A549 (cell line): ENCODE measurements around the gene PDE7B. TPM values are rescaled to one million over a fixed set of nuclear protein-coding genes. Genes with fewer than 3 reads are reported as not detected.

Experiments used
- ATAC-seq, 2 experiments: fragments of 200-7000 bp in 1 of 2; fragments of >200 bp in 1 of 2; cut with Nextera tagmentation in 1 of 2; cut with Tn5 transposase in 1 of 2; 3 replicates each; pipeline versions ENCODE4 v1.8.0 to v1.9.1; 2018 to 2020; ENCODE audit warnings: mild to moderate bottlenecking in 1 of 2, moderate library complexity in 1 of 2
- CTCF ChIA-PET: fragments of 300-600 bp; sonication (Branson Sonifier 250); formaldehyde crosslinking; extraction: SDS; loops from one replicate; lab custom pipeline; 2021; ENCODE audit warnings: antibody characterized with exemption, inconsistent platforms; lab: Yijun Ruan, JAX
- POLR2A ChIA-PET: fragments of 350-600 bp; formaldehyde crosslinking; extraction: SDS; loops from one replicate; lab custom pipeline; 2021; ENCODE audit warnings: antibody characterized with exemption, inconsistent platforms; lab: Yijun Ruan, JAX
- DNase-seq, 2 experiments: peaks; one replicate each; pipeline versions ENCODE4 v3.0.0 to v3.0.0-alpha.2; 2011 to 2016; ENCODE audit warnings: low read depth in 1 of 2, low spot score in 1 of 2
- FAIRE-seq: peaks from 2 replicates; lab custom pipeline; 2011; peaks lifted over from hg19 to GRCh38; lab: Jason Lieb, UNC
- H3K27ac ChIP-seq, 2 experiments: fragments of >200 bp; sonication (Bioruptor Twin); formaldehyde crosslinking; 3 replicates each; pipeline ENCODE4 v1.5.1; 2016 to 2017
- H3K4me1 ChIP-seq: fragments of >200 bp; sonication (Bioruptor Twin); formaldehyde crosslinking; 3 replicates; pipeline ENCODE4 v1.6.1; 2016
- H3K4me2 ChIP-seq: fragments of >200 bp; sonication (Bioruptor Twin); formaldehyde crosslinking; 3 replicates; pipeline ENCODE4 v1.6.1; 2016
- H3K4me3 ChIP-seq: fragments of >200 bp; sonication (Bioruptor Twin); formaldehyde crosslinking; 3 replicates; pipeline ENCODE4 v1.5.1; 2016
- H3K9me3 ChIP-seq: fragments of >200 bp; sonication (Bioruptor Twin); formaldehyde crosslinking; 3 replicates; pipeline ENCODE4 v1.6.1; 2016
- BCL3 ChIP-seq: fragments of >200 bp; sonication (Bioruptor Twin); formaldehyde crosslinking; IDR thresholded peaks from 3 replicates; pipeline ENCODE4 v1.6.1; 2016
- CBX2 ChIP-seq: fragments of 200-600 bp; sonication (generic); IDR thresholded peaks from 2 replicates; pipeline ENCODE4 v1.6.1; 2016; ENCODE audit warnings: low read depth, mild to moderate bottlenecking, borderline replicate concordance
- CBX8 ChIP-seq: fragments of 200-600 bp; sonication (generic); IDR thresholded peaks from 2 replicates; pipeline ENCODE4 v1.6.1; 2016
- CHD4 ChIP-seq: fragments of 200-600 bp; sonication (generic); IDR thresholded peaks from 2 replicates; pipeline ENCODE4 v1.6.1; 2016; ENCODE audit warnings: antibody characterized with exemption, mild to moderate bottlenecking, borderline replicate concordance
- ELK1 ChIP-seq: fragments of 150-350 bp; IDR thresholded peaks from 2 replicates; pipeline ENCODE4 v1.6.1; 2014; ENCODE audit warnings: low read depth, mild to moderate bottlenecking, low read length
- FOSB ChIP-seq: fragments of 250-450 bp; sonication (Bioruptor Pico); IDR thresholded peaks from 2 replicates; pipeline ENCODE4 v1.5.0; 2020; ENCODE audit warnings: mild to moderate bottlenecking, moderate library complexity
- FOSL2 ChIP-seq, 2 experiments: fragments of 450-650 bp in 1 of 2; fragments of >200 bp in 1 of 2; sonication (Bioruptor Twin) in 1 of 2; formaldehyde crosslinking; IDR thresholded peaks; 2 replicates each; pipeline versions ENCODE4 v1.5.0 to v1.6.1; 2016 to 2020; ENCODE audit warnings: mild to moderate bottlenecking in 1 of 2, moderate library complexity in 1 of 2
- HEYL ChIP-seq: fragments of 250-450 bp; sonication (Bioruptor Pico); IDR thresholded peaks from 2 replicates; pipeline ENCODE4 v1.8.0; 2021; ENCODE audit warnings: mild to moderate bottlenecking, moderate library complexity
- KDM1A ChIP-seq: fragments of 200-600 bp; sonication (generic); IDR thresholded peaks from 2 replicates; pipeline ENCODE4 v1.6.1; 2016; ENCODE audit warnings: low read depth, mild to moderate bottlenecking
- MAFK ChIP-seq: fragments of 450-650 bp; IDR thresholded peaks from 2 replicates; pipeline ENCODE4 v1.6.1; 2014; ENCODE audit not compliant: partially characterized antibody
- MYC ChIP-seq: IDR thresholded peaks from 2 replicates; pipeline ENCODE4 v1.6.1; 2012; ENCODE audit warnings: mild to moderate bottlenecking, inconsistent platforms, low read length, improper control_type of control experiment, borderline replicate concordance
- NPAS2 ChIP-seq: fragments of 250-450 bp; sonication (Bioruptor Pico); IDR thresholded peaks from 2 replicates; pipeline ENCODE4 v1.8.0; 2022; ENCODE audit warnings: mild to moderate bottlenecking, moderate library complexity, borderline replicate concordance
- PBX3 ChIP-seq: IDR thresholded peaks from 2 replicates; pipeline ENCODE4 v1.6.1; 2012
- PHF8 ChIP-seq: fragments of 200-600 bp; sonication (generic); IDR thresholded peaks from 2 replicates; pipeline ENCODE4 v1.6.1; 2016; ENCODE audit warnings: low read depth, mild to moderate bottlenecking, antibody characterized with exemption, moderate library complexity, borderline replicate concordance
- POLR2A ChIP-seq: IDR thresholded peaks from 2 replicates; pipeline ENCODE4 v1.6.1; 2012; ENCODE audit warnings: mild to moderate bottlenecking, low read length
- RARB ChIP-seq: fragments of 250-450 bp; sonication (Bioruptor Pico); IDR thresholded peaks from 2 replicates; pipeline ENCODE4 v1.8.0; 2021; ENCODE audit warnings: mild to moderate bottlenecking, moderate library complexity
- RFX5 ChIP-seq: fragments of 450-650 bp; IDR thresholded peaks from 2 replicates; pipeline ENCODE4 v1.7.1; 2014; ENCODE audit warnings: antibody characterized with exemption, mild to moderate bottlenecking, moderate library complexity
- SMC3 ChIP-seq: fragments of >200 bp; sonication (Bioruptor Twin); formaldehyde crosslinking; IDR thresholded peaks from 3 replicates; pipeline ENCODE4 v1.6.1; 2018; ENCODE audit warnings: inconsistent platforms
- ZNF302 ChIP-seq: fragments of 250-450 bp; sonication (Bioruptor Pico); IDR thresholded peaks from 2 replicates; pipeline ENCODE4 v1.9.0; 2021; ENCODE audit warnings: inconsistent platforms, mild to moderate bottlenecking, moderate library complexity
- ZSCAN20 ChIP-seq: fragments of 250-450 bp; sonication (Bioruptor Pico); IDR thresholded peaks from 2 replicates; pipeline ENCODE4 v1.8.0; 2022; ENCODE audit warnings: mild to moderate bottlenecking, moderate library complexity
- WGBS: methylation state at CpG from one replicate; pipeline ENCODE4 v1.1.6; 2017; ENCODE audit errors: missing lambda C conversion rate; 5-methylcytosine and 5-hydroxymethylcytosine counted together
- polyA plus RNA-seq, 4 experiments: library from polyadenylated mRNA; depleted of rRNA in 3 of 4; stranded (reverse); fragments of >200 nt; fragmentation: RNase III in 1 of 4; extraction: RNeasy Plus Mini Kit Qiagen cat#74134 plus additional on column Dnase treatment in 1 of 4; gene quantifications; 2 replicates in 3 of 4; 3 replicates in 1 of 4; pipeline ENCODE4 v1.2.3, GENCODE V29; 2011 to 2017
- TF ChIP-seq, protein P1 (sequence below): fragments of 250-450 bp; sonication (Bioruptor Pico); IDR thresholded peaks from 2 replicates; pipeline ENCODE4 v1.5.0; 2021; ENCODE audit warnings: mild to moderate bottlenecking, moderate library complexity, borderline replicate concordance
- TF ChIP-seq, protein P2 (sequence below): IDR thresholded peaks from 2 replicates; pipeline ENCODE4 v1.6.1; 2012
- TF ChIP-seq, protein P3 (sequence below): fragments of 450-650 bp; IDR thresholded peaks from 2 replicates; pipeline ENCODE4 v1.6.1; 2014; ENCODE audit warnings: antibody characterized with exemption

PDE7B gene
- polyA plus RNA-seq, 2 of the 4 experiments (the other 2 are of a cell fraction), result 6.6 to 13.8 TPM

- no peak for TF ChIP-seq CBX2
- TF ChIP-seq RFX5, result no peak
- TF ChIP-seq MAFK, result no peak
- no peak for TF ChIP-seq POLR2A
- TF ChIP-seq FOSB (CRISPR knock-in tag), result no peak
These were observed 361.1 kb downstream of the PDE7B start (continued) for GRCh38 chr6:136212608-136213007.

DNA sequence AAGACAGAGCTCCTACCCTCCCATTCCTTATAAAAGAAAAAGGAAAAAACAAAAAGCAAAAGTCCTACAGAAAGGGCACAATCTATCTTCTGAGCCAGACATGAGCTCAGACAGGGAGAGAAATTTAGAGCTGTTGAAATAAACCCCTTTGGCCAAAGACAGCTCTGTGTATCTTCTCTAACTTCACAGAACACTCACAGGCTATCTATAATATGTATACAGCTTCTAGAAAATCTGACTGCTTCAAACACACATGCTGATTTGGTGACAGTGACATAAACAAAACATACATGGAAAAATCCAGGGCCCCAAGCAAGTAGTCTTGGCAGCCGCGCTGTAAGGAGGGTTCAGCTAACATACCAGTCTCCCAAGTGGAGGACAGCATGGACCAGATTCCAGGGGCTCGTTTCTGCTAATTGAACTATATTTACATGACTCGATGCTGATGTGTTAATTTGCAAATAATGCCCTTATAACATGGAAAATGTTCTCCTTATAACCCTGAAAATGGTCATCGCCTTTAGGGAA lies 361.6 kb downstream of the PDE7B start:
- CTCF ChIA-PET, result interaction anchor here (0.7 to 3.9 kb wide), 2 partner anchors 13 to 345 kb away, joined by 3 to 17 read pairs; no protein-coding TSS in a partner anchor
- FAIRE-seq, result no peak

More for the DNA sequence above, 361.6 kb downstream of the PDE7B start:
- H3K27ac ChIP-seq, result no peak overlapping the region
- H3K4me2 ChIP-seq, result no peak overlapping the region
- whole genome bisulfite sequencing, result 78% methylated on average over 5 of the region's 5 CpGs
- no peak overlapping the region for H3K4me3 ChIP-seq
- TF ChIP-seq ZSCAN20 (no peak), PBX3 (no peak), BCL3 (no peak), CBX2 (no peak), KDM1A (no peak), HEYL (CRISPR knock-in tag) (no peak), PHF8 (no peak), CHD4 (no peak), ELK1 (no peak), NPAS2 (CRISPR knock-in tag) (no peak), SMC3 (no peak), RARB (CRISPR knock-in tag) (no peak), CBX8 (no peak), FOSL2 (IDR thresholded peaks at IDR 0.05) (no peak), FOSL2 (CRISPR knock-in tag; IDR thresholded peaks at IDR 0.05) (no peak), ZNF302 (CRISPR knock-in tag) (no peak), MYC (no peak)
- TF ChIP-seq, protein P1, sequence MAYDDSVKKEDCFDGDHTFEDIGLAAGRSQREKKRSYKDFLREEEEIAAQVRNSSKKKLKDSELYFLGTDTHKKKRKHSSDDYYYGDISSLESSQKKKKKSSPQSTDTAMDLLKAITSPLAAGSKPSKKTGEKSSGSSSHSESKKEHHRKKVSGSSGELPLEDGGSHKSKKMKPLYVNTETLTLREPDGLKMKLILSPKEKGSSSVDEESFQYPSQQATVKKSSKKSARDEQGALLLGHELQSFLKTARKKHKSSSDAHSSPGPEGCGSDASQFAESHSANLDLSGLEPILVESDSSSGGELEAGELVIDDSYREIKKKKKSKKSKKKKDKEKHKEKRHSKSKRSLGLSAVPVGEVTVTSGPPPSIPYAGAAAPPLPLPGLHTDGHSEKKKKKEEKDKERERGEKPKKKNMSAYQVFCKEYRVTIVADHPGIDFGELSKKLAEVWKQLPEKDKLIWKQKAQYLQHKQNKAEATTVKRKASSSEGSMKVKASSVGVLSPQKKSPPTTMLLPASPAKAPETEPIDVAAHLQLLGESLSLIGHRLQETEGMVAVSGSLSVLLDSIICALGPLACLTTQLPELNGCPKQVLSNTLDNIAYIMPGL, result no peak
- TF ChIP-seq, protein P2, sequence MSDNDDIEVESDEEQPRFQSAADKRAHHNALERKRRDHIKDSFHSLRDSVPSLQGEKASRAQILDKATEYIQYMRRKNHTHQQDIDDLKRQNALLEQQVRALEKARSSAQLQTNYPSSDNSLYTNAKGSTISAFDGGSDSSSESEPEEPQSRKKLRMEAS, result no peak
- TF ChIP-seq, protein P3, sequence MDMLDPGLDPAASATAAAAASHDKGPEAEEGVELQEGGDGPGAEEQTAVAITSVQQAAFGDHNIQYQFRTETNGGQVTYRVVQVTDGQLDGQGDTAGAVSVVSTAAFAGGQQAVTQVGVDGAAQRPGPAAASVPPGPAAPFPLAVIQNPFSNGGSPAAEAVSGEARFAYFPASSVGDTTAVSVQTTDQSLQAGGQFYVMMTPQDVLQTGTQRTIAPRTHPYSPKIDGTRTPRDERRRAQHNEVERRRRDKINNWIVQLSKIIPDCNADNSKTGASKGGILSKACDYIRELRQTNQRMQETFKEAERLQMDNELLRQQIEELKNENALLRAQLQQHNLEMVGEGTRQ, result no peak
- POLR2A ChIA-PET, result no interaction called here
- H3K4me1 ChIP-seq, result no peaks in the 10 kb centered on the region
- no peaks in the 10 kb centered on the region for H3K9me3 ChIP-seq
- no peak for DNase-seq
- no peak for ATAC-seq
